ENCODE data around the gene FAM76B. TPM values are rescaled to one million over a fixed set of nuclear protein-coding genes. Genes with fewer than 3 reads are reported as not detected.

FAM76B gene
- total RNA-seq, 1 experiment from 2014 or later, result 23.8 TPM

GRCh38 chr11:95799546-95799945 lies 10.0 kb upstream of the FAM76B start:
- Histone ChIP-seq H3K9me3 (ENCODE audit: insufficient read depth, low read depth) (no peaks in the 10 kb centered on the region), H2AFZ (no peak overlapping the region), H3K79me2 (ENCODE audit: low read depth) (peaks cover 27% of the 10 kb centered on the region), H3K36me3 (ENCODE audit: low read depth) (peaks cover 27% of the 10 kb centered on the region), H3K27me3 (ENCODE audit: insufficient read depth, low read depth) (no peaks in the 10 kb centered on the region), H3K9me2 (ENCODE audit: insufficient read depth) (no peaks in the 10 kb centered on the region), H3K4me1 (replicated peaks; ENCODE audit: insufficient read depth) (no peaks in the 10 kb centered on the region), H3K27ac (no peak overlapping the region), H4K20me1 (ENCODE audit: insufficient read depth) (peaks cover 6% of the 10 kb centered on the region; the same call in 1 of the 2 replicates), H3F3A (ENCODE audit: insufficient read depth, low read depth) (peaks cover 7% of the 10 kb centered on the region; the same call in 1 of the 2 replicates), H3K4me3 (no peak overlapping the region), H3K4me2 (no peak overlapping the region)
- POLR2A ChIA-PET (ENCODE audit: unreplicated experiment), result no interaction called here
- TF ChIP-seq EZH2 (IDR thresholded peaks at IDR 0.05; ENCODE audit: low read depth) (no peak), CTCF (conservative IDR thresholded peaks at IDR 0.05) (no peak)
- intact Hi-C loops (cut with micrococcal nuclease; ENCODE audit: unreplicated experiment), result no loop called here
- peak in 1 of 2 experiments; percentile 18 for DNase-seq
- BruUV-seq (replicated peaks), result no TSS peak
- CTCF ChIA-PET, result no interaction called here

- intact Hi-C loops (cut with micrococcal nuclease; ENCODE audit: unreplicated experiment), result no loop called here
- Histone ChIP-seq H3K36me3 (ENCODE audit: low read depth) (peaks cover 24% of the 10 kb centered on the region), H2AFZ (no peak overlapping the region), H3F3A (ENCODE audit: insufficient read depth, low read depth) (peaks cover 11% of the 10 kb centered on the region), H3K4me3 (no peak overlapping the region), H3K4me1 (replicated peaks; ENCODE audit: insufficient read depth) (peaks cover 16% of the 10 kb centered on the region), H3K27me3 (ENCODE audit: insufficient read depth, low read depth) (no peaks in the 10 kb centered on the region), H3K9me2 (ENCODE audit: insufficient read depth) (no peaks in the 10 kb centered on the region), H3K27ac (no peak overlapping the region), H4K20me1 (ENCODE audit: insufficient read depth) (peaks cover 24% of the 10 kb centered on the region), H3K4me2 (no peak overlapping the region), H3K79me2 (ENCODE audit: low read depth) (peaks cover 58% of the 10 kb centered on the region), H3K9me3 (ENCODE audit: insufficient read depth, low read depth) (no peaks in the 10 kb centered on the region)
- no peak for DNase-seq
- TF ChIP-seq EZH2 (IDR thresholded peaks at IDR 0.05; ENCODE audit: low read depth) (no peak), CTCF (conservative IDR thresholded peaks at IDR 0.05) (no peak)
- ChIA-PET POLR2A (ENCODE audit: unreplicated experiment) (no interaction called here), CTCF (interaction anchor here (0.6 kb wide), 1 partner anchor 393 kb away, joined by 3 read pairs; no protein-coding TSS in a partner anchor)
- BruUV-seq (replicated peaks), result no TSS peak
Observed at GRCh38 chr11:95796501-95796900, 6.9 kb upstream of the FAM76B start.

- no TSS peak for BruUV-seq (replicated peaks)
- CTCF ChIA-PET, result interaction anchor here (0.5 kb wide), 1 partner anchor 246 kb away, joined by 3 read pairs; no protein-coding TSS in a partner anchor
- peaks cover 17% of the 10 kb centered on the region for H3K36me3 ChIP-seq (ENCODE audit: low read depth)
- peaks cover 16% of the 10 kb centered on the region for H3K4me1 ChIP-seq (replicated peaks; ENCODE audit: insufficient read depth)
- H3K27me3 ChIP-seq (ENCODE audit: insufficient read depth, low read depth), result no peaks in the 10 kb centered on the region
- H2AFZ ChIP-seq, result no peak overlapping the region
- POLR2A ChIA-PET (ENCODE audit: unreplicated experiment), result no interaction called here
- H4K20me1 ChIP-seq (ENCODE audit: insufficient read depth), result peaks cover 24% of the 10 kb centered on the region
- no peak for TF ChIP-seq EZH2 (IDR thresholded peaks at IDR 0.05; ENCODE audit: low read depth)
- peaks cover 65% of the 10 kb centered on the region for H3K79me2 ChIP-seq (ENCODE audit: low read depth)
- H3F3A ChIP-seq (ENCODE audit: insufficient read depth, low read depth), result peaks cover 18% of the 10 kb centered on the region
- no peaks in the 10 kb centered on the region for H3K9me2 ChIP-seq (ENCODE audit: insufficient read depth)
- no peak overlapping the region for H3K4me3 ChIP-seq
- intact Hi-C loops (cut with micrococcal nuclease; ENCODE audit: unreplicated experiment), result no loop called here
- H3K27ac ChIP-seq, result no peak overlapping the region
- H3K9me3 ChIP-seq (ENCODE audit: insufficient read depth, low read depth), result no peaks in the 10 kb centered on the region
- DNase-seq, result no peak
- H3K4me2 ChIP-seq, result no peak overlapping the region
Observed at GRCh38 chr11:95795627-95796295, 6.2 kb upstream of the FAM76B start.

Measured in PC-9 (cell line).